T-helper 17 cell (primary cell): ENCODE data around the gene CORO2B. TPM values are rescaled to one million over a fixed set of nuclear protein-coding genes. Genes with fewer than 3 reads are reported as not detected.

ENCODE experiments used
- ATAC-seq: fragments of 150-1000 bp; cut with Tn5 transposase; 2 replicates; pipeline ENCODE4 v1.10.0; 2021; ENCODE audit warnings: mild to moderate bottlenecking, moderate library complexity
- DNase-seq, 3 donors: peaks; one replicate each; pipeline versions ENCODE4 v3.0.0 to v3.0.0-alpha.2; 2020 to 2021
- H3K9me3 ChIP-seq: one replicate; pipeline ENCODE4 v1.7.0; 2013; ENCODE audit warnings: low read length, mild to moderate bottlenecking; ENCODE audit not compliant: control insufficient read depth, poor library complexity, severe bottlenecking
- H3K27ac Mint-ChIP-seq: one replicate; pipeline ENCODE4 v1.8.0; 2022; ENCODE audit warnings: mild to moderate bottlenecking, moderate library complexity, mixed read lengths
- H3K27me3 Mint-ChIP-seq: one replicate; pipeline ENCODE4 v1.8.0; 2022; ENCODE audit warnings: mixed read lengths
- H3K36me3 Mint-ChIP-seq: one replicate; pipeline ENCODE4 v1.8.0; 2022; ENCODE audit warnings: low read depth, mixed read lengths
- H3K4me1 Mint-ChIP-seq: one replicate; pipeline ENCODE4 v1.8.0; 2022; ENCODE audit warnings: mild to moderate bottlenecking, mixed read lengths
- H3K4me3 Mint-ChIP-seq: one replicate; pipeline ENCODE4 v1.8.0; 2022; ENCODE audit warnings: mild to moderate bottlenecking, moderate library complexity, mixed read lengths
- total RNA-seq, 4 donors: library from RNA in 2 of 4; stranded (reverse) in 2 of 4; gene quantifications; one replicate each; pipeline ENCODE4 v1.2.3 and lab custom pipeline; 2022 to 2026

Gene CORO2B
- total RNA-seq, 2 donors from 2014 or later: not detected

DNA sequence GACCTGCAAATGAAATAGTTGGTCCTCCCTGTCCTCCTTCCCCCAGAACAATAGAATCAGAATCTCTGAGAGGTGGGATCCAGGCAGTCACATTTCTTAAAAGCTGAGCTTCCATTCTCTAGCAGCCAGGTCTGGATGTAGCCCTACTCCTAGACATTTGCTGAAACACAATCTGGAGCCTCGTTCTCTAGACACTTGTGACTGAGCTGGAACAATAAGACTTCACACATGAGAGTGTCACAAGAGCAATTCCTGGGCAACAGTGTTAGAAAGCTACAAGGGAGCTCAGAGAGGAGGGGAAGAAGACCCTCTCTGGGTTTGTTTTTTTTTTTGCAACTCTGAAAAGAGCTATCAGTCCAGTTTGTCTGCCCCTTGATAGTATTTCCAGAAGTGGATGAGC lies 14.5 kb downstream of the CORO2B start:
- DNase-seq: no peak
- Mint-ChIP-seq H3K27me3 (peaks cover 44% of the 10 kb centered on the region), H3K4me1 (peaks cover 2% of the 10 kb centered on the region), H3K27ac (no peak overlapping the region), H3K36me3 (no peaks in the 10 kb centered on the region), H3K4me3 (no peak overlapping the region)
- no peaks in the 10 kb centered on the region for H3K9me3 ChIP-seq
- no peak for ATAC-seq

GRCh38 chr15:68593828-68594532 lies 15.2 kb downstream of the CORO2B start:
- Mint-ChIP-seq H3K4me1 (peaks cover 2% of the 10 kb centered on the region), H3K4me3 (no peak overlapping the region), H3K36me3 (no peaks in the 10 kb centered on the region), H3K27me3 (peaks cover 48% of the 10 kb centered on the region), H3K27ac (no peak overlapping the region)
- ATAC-seq: no peak
- DNase-seq: no peak
- H3K9me3 ChIP-seq: no peaks in the 10 kb centered on the region

DNA sequence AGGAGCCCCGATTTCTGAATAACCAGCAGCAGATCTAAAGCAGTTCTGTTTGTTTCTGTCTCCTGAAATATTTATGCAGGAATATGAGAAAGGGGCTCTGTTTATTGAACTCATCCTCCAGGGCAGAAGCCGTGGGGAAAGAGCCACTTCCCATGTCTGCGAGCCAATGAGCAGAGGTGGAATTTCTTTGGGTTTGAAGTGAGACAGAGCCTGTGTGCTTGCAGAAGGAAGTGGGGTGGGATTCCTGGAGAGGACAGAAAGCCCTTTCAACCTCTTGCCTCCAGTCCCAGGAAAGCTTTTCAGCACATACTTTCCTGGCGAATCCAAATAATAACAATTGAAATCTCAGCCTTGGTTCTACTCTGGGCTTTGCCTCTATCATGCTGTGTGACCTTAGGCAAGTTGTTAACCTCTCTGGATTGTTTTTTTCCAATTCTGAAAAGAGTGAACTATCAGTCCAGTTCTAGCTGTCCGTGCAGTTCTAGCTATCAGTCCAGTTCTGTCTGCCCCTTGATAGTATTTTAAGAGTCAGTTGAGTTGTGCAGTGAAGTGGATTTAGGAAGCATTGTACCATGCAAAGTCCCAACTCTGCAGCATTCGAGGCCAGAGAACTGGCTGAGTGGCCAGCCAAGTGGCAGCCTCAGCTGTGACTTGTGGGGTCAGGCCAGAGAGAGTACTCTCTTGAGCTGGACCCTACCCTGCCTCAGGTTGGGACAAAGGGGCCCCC lies 15.9 kb downstream of the CORO2B start:
- Mint-ChIP-seq H3K4me3 (no peak overlapping the region), H3K4me1 (peaks cover 2% of the 10 kb centered on the region), H3K27me3 (peaks cover 55% of the 10 kb centered on the region), H3K36me3 (no peaks in the 10 kb centered on the region), H3K27ac (no peak overlapping the region)
- H3K9me3 ChIP-seq: no peaks in the 10 kb centered on the region
- no peak for ATAC-seq
- DNase-seq: no peak

DNA sequence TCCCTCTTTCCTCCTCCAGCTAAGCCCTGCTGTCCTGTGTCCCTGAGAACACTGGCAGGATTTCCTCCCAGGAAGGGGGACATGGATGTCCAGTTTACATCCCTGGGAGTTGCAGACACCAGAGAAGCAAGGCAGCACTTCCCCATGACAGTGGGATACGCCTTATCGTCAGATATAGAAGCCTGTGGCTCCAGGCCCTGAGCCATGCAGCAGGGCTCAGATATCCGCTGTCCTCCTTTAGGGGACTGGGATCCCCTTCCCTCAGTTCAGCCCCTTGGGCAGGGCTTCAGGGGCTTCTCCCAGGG lies 16.4 kb downstream of the CORO2B start:
- Mint-ChIP-seq H3K4me1 (peaks cover 2% of the 10 kb centered on the region), H3K36me3 (no peaks in the 10 kb centered on the region), H3K4me3 (no peak overlapping the region), H3K27me3 (peaks cover 58% of the 10 kb centered on the region), H3K27ac (no peak overlapping the region)
- ATAC-seq: no peak
- no peaks in the 10 kb centered on the region for H3K9me3 ChIP-seq
- no peak for DNase-seq

DNA sequence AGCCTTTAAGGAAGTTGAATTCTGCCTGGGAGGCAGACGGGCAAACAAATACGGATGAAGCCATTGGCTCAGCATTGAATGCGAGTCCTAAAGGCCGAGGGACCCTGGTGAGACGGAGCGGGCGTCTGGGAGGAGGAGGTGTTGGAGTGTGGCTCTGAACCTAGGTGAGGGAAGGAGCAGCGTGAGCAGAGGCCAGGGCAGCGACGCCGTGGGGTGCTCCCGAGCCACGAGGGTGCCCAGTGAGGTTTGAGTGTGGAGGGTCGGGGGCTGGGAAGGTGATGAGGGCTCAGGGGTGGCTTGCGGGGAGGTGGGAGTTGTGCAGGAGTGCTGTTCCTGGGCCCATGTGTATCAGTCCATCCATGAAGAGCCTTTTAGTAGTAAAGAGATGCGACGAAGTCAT lies 17.0 kb downstream of the CORO2B start:
- Mint-ChIP-seq H3K4me1 (peaks cover 2% of the 10 kb centered on the region), H3K27me3 (peaks cover 56% of the 10 kb centered on the region), H3K4me3 (no peak overlapping the region), H3K27ac (no peak overlapping the region), H3K36me3 (no peaks in the 10 kb centered on the region)
- DNase-seq: no peak
- ATAC-seq: no peak
- H3K9me3 ChIP-seq: no peaks in the 10 kb centered on the region

- no peaks in the 10 kb centered on the region for H3K9me3 ChIP-seq
- H3K4me3 Mint-ChIP-seq: peak overlapping the region; percentile 31
- no peak overlapping the region for H3K27ac Mint-ChIP-seq
- no peaks in the 10 kb centered on the region for H3K36me3 Mint-ChIP-seq
- DNase-seq (no peak), ATAC-seq (no peak)
- peaks cover 54% of the 10 kb centered on the region for H3K27me3 Mint-ChIP-seq
- H3K4me1 Mint-ChIP-seq: no peaks in the 10 kb centered on the region
Measured at GRCh38 chr15:68596691-68597090, 17.9 kb downstream of the CORO2B start.

- ATAC-seq: no peak
- H3K27ac Mint-ChIP-seq: no peak overlapping the region
- no peaks in the 10 kb centered on the region for H3K9me3 ChIP-seq
- H3K27me3 Mint-ChIP-seq: peaks cover 51% of the 10 kb centered on the region
- no peaks in the 10 kb centered on the region for H3K4me1 Mint-ChIP-seq
- no peaks in the 10 kb centered on the region for H3K36me3 Mint-ChIP-seq
- no peak overlapping the region for H3K4me3 Mint-ChIP-seq
- DNase-seq: no peak
Measured at GRCh38 chr15:68597581-68597980, 18.8 kb downstream of the CORO2B start.

- no peak overlapping the region for H3K4me3 Mint-ChIP-seq
- no peak for DNase-seq
Measured at GRCh38 chr15:68598171-68599152, 19.7 kb downstream of the CORO2B start.

GRCh38 chr15:68599153-68599545 lies 20.4 kb downstream of the CORO2B start:
- Mint-ChIP-seq H3K4me1 (no peaks in the 10 kb centered on the region), H3K4me3 (no peak overlapping the region), H3K27me3 (peaks cover 56% of the 10 kb centered on the region), H3K36me3 (no peaks in the 10 kb centered on the region), H3K27ac (no peak overlapping the region)
- no peak for DNase-seq
- H3K9me3 ChIP-seq: no peaks in the 10 kb centered on the region
- no peak for ATAC-seq

More at GRCh38 chr15:68598171-68599152, 19.7 kb downstream of the CORO2B start:
- H3K36me3 Mint-ChIP-seq: no peaks in the 10 kb centered on the region
- no peaks in the 10 kb centered on the region for H3K9me3 ChIP-seq
- ATAC-seq: no peak
- peaks cover 56% of the 10 kb centered on the region for H3K27me3 Mint-ChIP-seq
- H3K4me1 Mint-ChIP-seq: no peaks in the 10 kb centered on the region
- no peak overlapping the region for H3K27ac Mint-ChIP-seq

DNA sequence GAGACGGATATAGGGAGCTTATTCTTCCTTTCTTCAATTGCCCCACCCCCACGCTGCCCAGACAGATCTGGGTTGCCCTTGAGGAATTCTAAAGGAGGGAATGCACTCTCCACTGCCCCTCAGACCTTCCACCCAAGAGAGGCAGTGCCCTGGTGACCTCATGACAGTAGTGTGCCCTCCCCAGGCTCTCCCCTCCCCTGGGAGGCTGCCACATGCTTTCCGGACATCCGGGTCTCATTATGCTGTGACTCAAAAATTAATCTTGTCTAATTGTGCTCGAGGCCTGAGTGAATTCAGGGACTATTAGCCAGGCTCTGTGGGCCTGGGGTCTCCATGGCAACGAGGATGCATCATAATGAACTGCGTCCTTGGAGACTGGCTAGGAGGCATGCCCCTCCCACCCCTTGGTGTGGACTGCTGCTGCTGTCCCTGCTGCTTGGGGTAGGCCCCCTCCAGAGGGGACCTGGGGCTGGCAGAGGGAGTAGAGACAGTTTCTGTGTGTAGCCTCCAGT lies 20.8 kb downstream of the CORO2B start:
- DNase-seq: no peak
- H3K4me3 Mint-ChIP-seq: no peak overlapping the region
- peaks cover 57% of the 10 kb centered on the region for H3K27me3 Mint-ChIP-seq
- no peaks in the 10 kb centered on the region for H3K9me3 ChIP-seq
- H3K27ac Mint-ChIP-seq: no peak overlapping the region
- H3K36me3 Mint-ChIP-seq: no peaks in the 10 kb centered on the region
- H3K4me1 Mint-ChIP-seq: no peaks in the 10 kb centered on the region
- no peak for ATAC-seq

DNA sequence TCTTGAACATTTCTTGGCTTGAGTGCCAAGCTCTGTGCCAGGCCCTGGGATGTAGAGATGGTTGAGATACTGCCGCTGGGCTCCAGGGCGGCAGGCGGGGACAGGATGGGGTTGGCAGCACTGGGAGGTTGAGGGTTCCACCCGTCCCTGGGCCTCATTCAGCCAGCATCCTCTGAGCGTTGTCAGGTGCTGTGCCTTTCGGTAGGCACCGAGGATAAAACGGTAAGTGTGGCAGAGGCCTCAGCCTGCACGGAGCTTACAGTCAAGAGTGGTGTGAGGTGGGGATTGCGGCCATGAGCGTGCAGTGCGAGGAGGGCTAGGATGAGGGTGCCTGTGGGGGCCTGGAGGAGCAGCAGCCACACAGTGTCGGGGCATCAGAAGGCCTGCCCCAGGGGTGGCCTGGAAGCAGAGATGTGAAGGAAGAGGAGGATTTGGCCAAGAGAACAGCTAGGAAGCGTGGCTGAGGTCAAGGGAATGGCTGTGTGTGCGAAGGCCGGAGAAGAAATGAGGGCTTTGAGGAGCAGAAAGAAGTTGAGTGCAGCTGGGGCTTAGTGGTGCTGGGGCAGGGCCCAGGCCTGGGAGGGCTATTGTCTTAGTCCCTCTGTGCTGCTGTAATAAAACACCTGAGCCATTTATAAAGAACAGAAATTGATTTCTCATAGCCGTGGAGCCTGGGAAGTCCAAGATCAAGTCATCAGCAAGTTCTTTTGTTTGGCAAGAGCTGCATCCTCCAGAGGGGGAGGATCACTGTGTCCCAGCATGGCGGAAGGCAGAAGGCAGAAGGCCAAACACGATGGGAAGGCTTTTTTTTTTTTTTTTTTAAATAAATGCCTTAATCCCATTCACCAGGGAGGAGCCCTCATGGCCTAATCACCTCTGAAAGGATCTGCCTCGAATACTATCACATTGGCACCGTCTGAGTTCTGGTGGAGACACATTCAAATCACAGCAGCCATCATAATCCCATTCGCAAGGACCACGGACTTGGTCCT lies 22.7 kb downstream of the CORO2B start:
- Mint-ChIP-seq H3K4me1 (no peaks in the 10 kb centered on the region), H3K4me3 (no peak overlapping the region), H3K27ac (peak overlapping the region; percentile 72), H3K36me3 (no peaks in the 10 kb centered on the region), H3K27me3 (peaks cover 51% of the 10 kb centered on the region)
- H3K9me3 ChIP-seq: no peaks in the 10 kb centered on the region
- ATAC-seq (no peak), DNase-seq (no peak)

DNA sequence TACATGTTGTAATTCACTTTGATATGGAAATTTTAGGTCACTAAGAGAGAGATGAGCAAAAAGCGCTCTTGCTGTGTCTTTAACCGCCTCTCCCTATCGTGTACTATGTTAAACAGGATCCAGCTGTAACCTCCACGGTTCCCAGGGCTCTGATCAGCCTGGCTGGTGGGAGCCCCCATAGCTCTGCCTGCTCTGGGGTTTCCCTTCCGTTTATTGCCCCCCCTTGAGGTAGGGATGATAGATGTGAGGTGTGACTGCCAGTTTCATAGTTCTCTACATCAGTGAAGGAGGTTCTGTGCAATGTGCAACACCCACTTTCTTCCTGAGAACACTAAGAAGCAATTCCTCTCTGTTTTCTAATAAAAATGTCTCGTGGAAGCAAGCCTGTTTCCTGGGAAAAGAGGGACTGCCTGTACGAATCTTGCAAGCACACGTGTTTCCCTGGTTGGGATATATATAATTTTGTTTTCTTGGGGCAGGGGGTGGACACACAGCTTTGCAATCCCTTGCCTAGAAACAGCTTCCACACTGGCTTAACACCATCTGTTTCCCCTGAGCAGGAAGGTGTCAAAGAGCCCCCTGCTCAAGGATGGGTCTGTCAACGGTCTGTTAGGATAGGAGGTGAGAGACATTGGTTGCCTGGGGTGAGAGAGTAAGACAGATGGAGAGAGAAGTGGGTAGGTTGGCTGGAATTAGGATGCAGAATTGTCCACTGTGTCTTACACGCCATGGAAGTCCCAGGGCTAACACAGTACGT lies 23.8 kb downstream of the CORO2B start:
- H3K9me3 ChIP-seq: no peaks in the 10 kb centered on the region
- no peaks in the 10 kb centered on the region for H3K4me1 Mint-ChIP-seq
- H3K36me3 Mint-ChIP-seq: no peaks in the 10 kb centered on the region
- no peak overlapping the region for H3K4me3 Mint-ChIP-seq
- DNase-seq (no peak), ATAC-seq (no peak)
- peaks cover 50% of the 10 kb centered on the region for H3K27me3 Mint-ChIP-seq
- no peak overlapping the region for H3K27ac Mint-ChIP-seq
